HG03139 (cell line): Measurements from ENCODE around the gene PLA2G4B.

Source experiments
- ATAC-seq: cut with Tn5 transposase; IDR thresholded peaks from one replicate; pipeline ENCODE4 v1.9.1; 2021; ENCODE audit not compliant: unreplicated experiment

The PLA2G4B gene

GRCh38 chr15:41838400-41838897, at the start of gene PLA2G4B:
Gene PLA2G4B (plus strand): TSS chr15:41838847. CDS start chr15:41838914, 67 bp downstream.
- no peak for ATAC-seq

GRCh38 chr15:41789236-41789635, 49.4 kb upstream of the PLA2G4B start:
- no peak for ATAC-seq

DNA sequence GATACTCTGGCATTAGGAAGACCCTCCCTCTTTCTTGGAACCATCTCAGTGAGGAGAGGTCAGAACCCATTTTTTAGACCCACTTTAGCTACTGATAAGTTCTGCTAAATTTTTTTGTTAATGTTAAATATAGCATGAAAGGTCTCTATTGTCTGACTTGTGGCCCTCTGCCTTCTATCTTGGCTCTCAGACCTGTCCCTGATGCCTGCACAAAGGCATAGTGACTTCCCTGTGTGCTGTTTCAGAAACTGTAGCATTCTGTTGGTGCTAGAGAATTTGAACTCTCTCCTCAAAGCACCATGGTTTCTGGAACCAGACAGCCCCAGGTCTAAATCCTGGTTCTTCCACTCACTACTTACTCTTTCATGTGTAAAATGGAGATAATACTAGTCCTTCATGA, 49.0 kb upstream of the PLA2G4B start:
- ATAC-seq: no peak

GRCh38 chr15:41790169-41790568, 48.5 kb upstream of the PLA2G4B start:
- no peak for ATAC-seq

- ATAC-seq: no peak
Observed at GRCh38 chr15:41790756-41791546, 47.7 kb upstream of the PLA2G4B start.

DNA sequence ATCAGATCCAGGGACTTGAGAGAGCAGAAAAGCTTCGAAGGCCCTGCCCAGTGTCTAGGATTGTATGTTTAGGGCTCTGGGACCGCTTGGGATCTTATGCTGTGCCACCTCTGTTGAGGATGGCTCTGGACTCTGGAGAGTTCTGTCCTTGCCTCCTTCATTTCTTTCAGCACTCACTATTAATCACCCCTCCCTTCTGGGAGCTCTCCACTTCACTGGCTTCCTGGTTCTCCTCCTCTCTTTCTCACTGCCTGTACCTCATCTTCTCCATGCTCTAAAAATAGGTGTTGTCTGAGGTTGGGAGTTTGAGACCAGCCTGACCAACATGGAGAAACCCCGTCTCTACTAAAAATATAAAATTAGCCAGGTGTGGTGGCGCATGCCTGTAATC, 47.1 kb upstream of the PLA2G4B start:
- ATAC-seq: no peak

DNA sequence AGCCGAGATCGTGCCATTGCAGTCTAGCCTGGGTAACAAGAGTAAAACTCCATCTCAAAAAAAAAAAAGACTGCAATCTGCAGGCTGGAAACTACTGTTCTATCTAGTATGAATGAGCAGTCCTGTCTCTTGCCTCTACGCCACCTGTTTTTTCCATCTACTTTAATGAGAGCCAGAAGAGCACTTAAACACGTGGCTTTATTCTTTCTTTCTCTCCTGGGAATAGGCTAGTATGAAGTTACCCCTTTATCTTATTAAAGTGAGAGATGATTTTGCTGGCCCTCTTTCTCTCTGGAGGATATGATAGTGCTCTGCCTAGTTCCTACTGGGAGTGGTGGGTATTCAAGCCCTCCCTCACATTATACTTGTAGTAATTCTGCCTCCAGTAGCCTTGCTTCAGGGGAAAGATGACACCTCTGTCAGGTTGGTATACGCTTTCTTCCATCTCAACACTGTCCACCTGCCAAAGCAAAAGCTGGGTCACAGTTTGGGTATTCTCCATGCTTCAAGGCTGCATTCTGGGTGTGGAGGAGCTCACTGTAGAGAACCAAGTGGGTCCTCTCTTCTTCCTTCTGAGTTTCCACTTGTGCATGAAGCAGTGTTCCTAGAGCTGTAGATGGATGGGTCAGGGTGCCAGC, 46.5 kb upstream of the PLA2G4B start:
- ATAC-seq: no peak

DNA sequence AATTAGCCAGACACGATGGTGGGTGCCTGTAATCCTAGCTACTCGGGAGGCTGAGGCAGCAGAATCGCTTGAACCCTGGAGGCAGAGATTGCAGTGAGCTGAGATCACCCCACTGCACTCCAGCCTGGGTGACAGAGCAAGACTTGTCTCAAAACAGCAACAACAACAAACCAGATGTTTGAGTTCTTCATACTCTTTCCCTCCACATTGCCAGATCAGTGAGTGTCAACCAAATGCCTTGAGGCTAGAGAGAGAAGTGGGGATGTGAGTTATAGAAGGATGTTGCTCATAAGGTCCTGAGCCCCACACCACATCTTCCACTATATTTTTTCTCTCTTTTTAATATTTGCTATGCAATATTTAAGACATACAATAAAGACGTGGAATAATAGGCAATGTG, 44.6 kb upstream of the PLA2G4B start:
- no peak for ATAC-seq

- no peak for ATAC-seq
Observed at GRCh38 chr15:41795996-41796856, 42.4 kb upstream of the PLA2G4B start.

GRCh38 chr15:41797201-41797944, 41.3 kb upstream of the PLA2G4B start:
- no peak for ATAC-seq

GRCh38 chr15:41798607-41799487, 39.8 kb upstream of the PLA2G4B start:
- no peak for ATAC-seq

DNA sequence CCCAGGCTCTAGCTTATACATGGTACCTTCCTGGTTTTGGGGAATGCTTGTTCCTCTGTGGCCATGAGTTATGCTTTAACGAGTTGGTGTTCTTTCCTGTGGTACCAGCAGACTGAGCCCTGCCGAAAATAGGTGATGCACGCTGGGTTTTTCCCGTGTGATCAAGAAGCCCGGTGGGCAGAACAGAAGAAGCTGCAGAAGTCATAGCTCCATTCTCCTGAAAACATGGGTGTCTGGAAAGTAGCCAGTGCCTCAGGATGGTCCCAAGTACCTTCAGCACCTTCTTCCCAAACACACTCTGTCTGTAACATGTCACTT, 39.2 kb upstream of the PLA2G4B start:
- no peak for ATAC-seq

DNA sequence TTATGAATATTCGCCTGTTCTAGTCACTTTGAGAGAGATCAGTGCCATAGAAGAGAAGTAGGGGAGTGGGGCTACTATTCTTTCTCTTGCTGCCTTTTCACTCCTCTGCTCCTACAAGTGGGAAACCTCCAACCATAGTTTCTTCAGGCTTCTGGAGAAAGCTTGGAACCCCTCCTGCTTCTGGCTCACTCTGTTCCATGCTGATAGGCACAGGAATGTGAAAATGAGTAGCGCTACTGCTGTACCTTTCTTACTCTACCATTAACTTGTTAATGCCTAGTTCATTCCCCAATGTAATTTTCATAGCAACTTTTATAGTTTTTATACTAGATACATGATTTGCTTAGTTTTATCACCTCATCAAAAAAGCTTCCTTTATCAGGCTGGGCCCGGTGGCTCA, 37.5 kb upstream of the PLA2G4B start:
- no peak for ATAC-seq

- ATAC-seq: no peak
Observed at GRCh38 chr15:41801850-41802455, 36.7 kb upstream of the PLA2G4B start.

- ATAC-seq: no peak
Observed at GRCh38 chr15:41804361-41804760, 34.3 kb upstream of the PLA2G4B start.

GRCh38 chr15:41804916-41805666, 33.6 kb upstream of the PLA2G4B start:
- ATAC-seq: no peak

GRCh38 chr15:41805711-41806110, 32.9 kb upstream of the PLA2G4B start:
- ATAC-seq: no peak

DNA sequence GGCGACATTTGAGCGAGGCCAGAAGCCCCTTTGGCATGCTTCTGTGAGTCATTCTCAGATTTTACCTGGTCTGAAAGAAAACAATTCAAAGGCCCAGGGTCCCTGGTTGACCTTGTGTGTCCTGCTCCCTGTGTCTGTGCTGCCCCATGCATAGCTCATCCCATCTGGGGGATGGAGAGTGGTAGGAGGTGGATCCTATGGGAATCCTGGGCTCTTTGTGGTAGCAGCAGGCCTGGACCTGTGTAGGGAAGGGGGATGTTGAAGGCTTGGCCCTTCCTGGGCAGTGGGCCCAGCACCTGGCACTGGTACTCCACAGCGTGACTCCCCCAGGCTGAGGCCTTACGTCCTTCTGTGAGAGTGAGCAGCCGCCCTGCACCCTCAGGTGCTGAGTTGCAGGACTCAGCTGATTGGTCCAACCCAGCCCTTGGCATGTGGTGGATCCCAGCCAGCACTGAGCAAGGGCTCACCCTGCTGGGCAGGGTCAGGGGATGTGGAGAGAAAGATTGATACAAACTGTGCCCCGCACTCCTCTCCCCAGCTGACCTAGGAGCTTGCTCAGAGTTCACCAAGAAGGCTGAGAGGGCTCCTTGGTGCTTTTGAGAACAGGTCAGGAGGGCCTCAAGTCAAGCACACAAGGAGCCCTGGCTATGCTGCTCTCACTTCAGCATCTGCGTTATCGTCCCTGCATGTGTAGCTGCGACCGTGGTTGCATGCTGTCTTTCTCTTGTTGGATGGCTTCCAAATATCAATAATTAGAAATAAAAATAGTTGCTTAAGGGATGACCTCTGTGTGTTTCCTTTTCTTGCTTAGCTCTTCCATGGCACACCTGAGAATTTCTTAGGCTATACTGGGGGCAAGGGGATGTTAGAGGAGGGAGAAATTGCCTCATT, 32.1 kb upstream of the PLA2G4B start:
- ATAC-seq: no peak
